Measurements from ENCODE around the gene RB1. TPM values are rescaled to one million over a fixed set of nuclear protein-coding genes. Genes with fewer than 3 reads are reported as not detected.

Gene RB1
- total and polyA plus RNA-seq, 2 experiments from 2014 or later: 19.5 to 22.3 TPM

GRCh38 chr13:48487968-48488367 lies 184.4 kb downstream of the RB1 start:
- no peaks in the 10 kb centered on the region for H3K9me2 ChIP-seq (ENCODE audit: insufficient read depth)
- TF ChIP-seq REST (IDR thresholded peaks at IDR 0.05; ENCODE audit: unreplicated experiment): no peak
- TF ChIP-seq ZNF462 (CRISPR knock-in tag; IDR thresholded peaks at IDR 0.05): no peak
- no peak for TF ChIP-seq NANOG (IDR thresholded peaks at IDR 0.05; ENCODE audit: borderline replicate concordance)
- no peak for TF ChIP-seq STAT1 (IDR thresholded peaks at IDR 0.05; ENCODE audit: unreplicated experiment)
- TF ChIP-seq ZNF331 (CRISPR knock-in tag; IDR thresholded peaks at IDR 0.05; ENCODE audit: low read depth): no peak
- no peak for TF ChIP-seq CTCF (conservative IDR thresholded peaks at IDR 0.05; ENCODE audit: low read depth in 2 of 2)
- TF ChIP-seq CREB1 (CRISPR knock-in tag; IDR thresholded peaks at IDR 0.05; ENCODE audit: low read depth): no peak
- TF ChIP-seq ETS1 (IDR thresholded peaks at IDR 0.05): no peak
- no peak for TF ChIP-seq POLR2AphosphoS5 (IDR thresholded peaks at IDR 0.05; ENCODE audit: low read depth)
- Mint-ChIP-seq H3K27ac (no peak overlapping the region), H3K4me1 (peaks cover 2% of the 10 kb centered on the region; the same call in 2 of the 3 replicates), H3K9me3 (0 out of 3 replicates have a peak, but pooled peaks cover 3% of the 10 kb centered on the region), H3K27me3 (ENCODE audit: insufficient read depth, low read depth, poor library complexity) (peaks cover 3% of the 10 kb centered on the region), H3K36me3 (ENCODE audit: low read depth) (peaks cover 21% of the 10 kb centered on the region), H3K4me3 (no peak overlapping the region)
- H3K4me3 ChIP-seq: no peak overlapping the region
- H3K4me2 ChIP-seq: no peak overlapping the region
- no peaks in the 10 kb centered on the region for H3K4me1 ChIP-seq (ENCODE audit: insufficient read depth)
- H3K27ac ChIP-seq (ENCODE audit: low read depth): no peak overlapping the region
- H3K79me2 ChIP-seq (replicated peaks; ENCODE audit: insufficient read depth): no peaks in the 10 kb centered on the region
- no peaks in the 10 kb centered on the region for H3F3A ChIP-seq (replicated peaks; ENCODE audit: low read depth)
- DNase-seq (ENCODE audit: low spot score) (no peak), ATAC-seq (no peak)
- H3K36me3 ChIP-seq (ENCODE audit: insufficient read depth): no peaks in the 10 kb centered on the region
- H4K20me1 ChIP-seq (replicated peaks; ENCODE audit: insufficient read depth): no peaks in the 10 kb centered on the region
- H2AFZ ChIP-seq: no peak overlapping the region
- no peaks in the 10 kb centered on the region for H3K27me3 ChIP-seq (ENCODE audit: insufficient read depth)

Data from GM23338 (cell line).